ENCODE results near the gene BCL11B.

GRCh38 chr14:99267381-99267780 lies 4.6 kb downstream of the BCL11B start:
- TF ChIP-seq CTCF (conservative IDR thresholded peaks at IDR 0.05; ENCODE audit: low read depth, low read length) (no peak), EZH2 (IDR thresholded peaks at IDR 0.05; ENCODE audit: borderline replicate concordance, low read depth, low read length, poor library complexity, severe bottlenecking) (no peak)

Measured in A673 (cell line).